K562 (cell line): Measurements from ENCODE around the gene AJM1. TPM values are rescaled to one million over a fixed set of nuclear protein-coding genes. Genes with fewer than 3 reads are reported as not detected.

Source experiments
- BCLAF1 ChIP-seq, 2 experiments: fragments of 450-650 bp in 1 of 2; IDR thresholded peaks; 2 replicates each; pipeline ENCODE4 v1.6.1; 2011 to 2017; ENCODE audit warnings: low read depth in 2 of 2, antibody characterized with exemption in 1 of 2, borderline replicate concordance in 1 of 2, low read length in 1 of 2, mild to moderate bottlenecking in 1 of 2, mixed read lengths in 1 of 2; ENCODE audit not compliant: control insufficient read depth in 1 of 2
- CEBPZ ChIP-seq: fragments of 150-350 bp; IDR thresholded peaks from 2 replicates; pipeline ENCODE4 v1.6.1; 2014; ENCODE audit warnings: low read depth, mild to moderate bottlenecking, low read length, borderline replicate concordance
- ESRRA ChIP-seq: fragments of 450-650 bp; IDR thresholded peaks from 2 replicates; pipeline ENCODE4 v1.6.1; 2014; ENCODE audit warnings: low read depth, mild to moderate bottlenecking, moderate library complexity, borderline replicate concordance
- GTF2E2 ChIP-seq: fragments of 200-800 bp; sonication (Bioruptor generic); IDR thresholded peaks from 2 replicates; pipeline ENCODE4 v1.6.1; 2016; ENCODE audit warnings: missing genetic modification characterization, missing compliant biosample characterization
- HES1 ChIP-seq: fragments of 450-650 bp; IDR thresholded peaks from 2 replicates; pipeline ENCODE4 v1.6.1; 2016; ENCODE audit warnings: low read depth, mild to moderate bottlenecking, moderate library complexity
- MAFG ChIP-seq: fragments of 450-650 bp; conservative IDR thresholded peaks from 2 replicates; pipeline ENCODE4 v1.6.1; 2016; ENCODE audit warnings: missing genetic modification characterization, missing compliant biosample characterization
- MYC ChIP-seq, 2 experiments: fragments of 250-450 bp in 1 of 2; sonication (Bioruptor Pico) in 1 of 2; IDR thresholded peaks; 2 replicates each; pipeline versions ENCODE4 v1.5.1 to v1.6.1; 2012 to 2021; ENCODE audit warnings: low read depth in 2 of 2, borderline replicate concordance in 1 of 2, improper control_type of control experiment in 1 of 2, low read length in 1 of 2, mild to moderate bottlenecking in 1 of 2, moderate library complexity in 1 of 2
- SREBF2 ChIP-seq: sonication (generic); formaldehyde crosslinking; IDR thresholded peaks from 2 replicates; pipeline ENCODE4 v1.4.0; 2020; ENCODE audit warnings: mild to moderate bottlenecking, missing genetic modification reagents
- ZNF395 ChIP-seq: fragments of 200-800 bp; sonication (Bioruptor generic); IDR thresholded peaks from 2 replicates; pipeline ENCODE4 v1.6.1; 2017; ENCODE audit warnings: missing genetic modification characterization, missing compliant biosample characterization
- ZNF609 ChIP-seq: sonication (generic); formaldehyde crosslinking; IDR thresholded peaks from 2 replicates; pipeline ENCODE4 v1.8.1; 2023; ENCODE audit warnings: missing genetic modification reagents, mild to moderate bottlenecking, borderline replicate concordance
- polyA plus RNA-seq, 8 experiments: library from polyadenylated mRNA; depleted of rRNA in 4 of 8; stranded (reverse) in 5 of 8; unstranded in 3 of 8; fragments of >200 nt; fragmentation: Nextera tagmentation in 2 of 8; fragmentation: Illumina TruSeq in 1 of 8; extraction: Ambion mirVana in 2 of 8; extraction: Trizol in 1 of 8; gene quantifications; 2 replicates each; pipeline versions ENCODE4 v1.2.1 to v1.2.3, GENCODE V29; 2011 to 2014; ENCODE audit warnings: inconsistent platforms in 1 of 8, missing spikeins in 1 of 8
- total RNA-seq, 7 experiments: library from RNA; depleted of rRNA in 6 of 7; stranded (reverse); fragments of >200 nt in 6 of 7; fragmentation: Illumina TruSeq in 2 of 7; extraction: Trizol in 2 of 7; gene quantifications; 2 replicates each; pipeline versions ENCODE4 v1.2.1 to v1.2.3, GENCODE V29; 2011 to 2021; ENCODE audit warnings: low replicate concordance in 1 of 7

The AJM1 gene
- total and polyA plus RNA-seq, 9 of the 15 experiments (the other 6 are each of a cell fraction or from before 2014, with no cell fraction given), result 0.01 to 3.7 (median 0.65) TPM; not detected in 1

GRCh38 chr9:136849038-136849959, 7.0 kb downstream of the AJM1 start, which contains the start of gene PHPT1 (continued):
- TF ChIP-seq ZNF395 (CRISPR knock-in tag) (no peak), MAFG (tag) (no peak), CEBPZ (no peak), MYC (IDR thresholded peaks at IDR 0.05; ENCODE audit: low read depth, low read length) (peak; percentile 99), MYC (CRISPR knock-in tag; IDR thresholded peaks at IDR 0.05; ENCODE audit: borderline replicate concordance, low read depth) (peak; percentile 97), ESRRA (peak; percentile 65; the same call in 1 of the 2 replicates), SREBF2 (CRISPR knock-in tag) (no peak), ZNF609 (no peak), HES1 (0 out of 2 replicates have a peak, but pooled peaks have one; percentile 8), BCLAF1 (IDR thresholded peaks at IDR 0.05; ENCODE audit: borderline replicate concordance in 1 of 2, control insufficient read depth in 1 of 2, low read depth in 2 of 2, low read length in 1 of 2) (no peak), GTF2E2 (tag) (no peak)
